ENCODE measurements around the gene SGSH. TPM values are rescaled to one million over a fixed set of nuclear protein-coding genes. Genes with fewer than 3 reads are reported as not detected.

Gene SGSH
- total RNA-seq: 16.8 and 39.8 TPM in 2 replicates

GRCh38 chr17:80220054-80220735, at the start of gene SGSH, which contains the start of gene SLC26A11:
TSS of gene SGSH (minus strand) at chr17:80220333. CDS start at chr17:80220313, 20 bp downstream.
TSS of gene SLC26A11 (plus strand) at chr17:80220427. CDS start at chr17:80221561, 1,134 bp downstream.

GRCh38 chr17:80260791-80261158, 40.6 kb upstream of the SGSH start, which contains the start of gene RNF213:
TSS of gene RNF213 (plus strand) at chr17:80260852. CDS start at chr17:80263682, 2,830 bp downstream.

GRCh38 chr17:80169784-80170500, 50.2 kb downstream of the SGSH start, which contains the start of gene CARD14:
TSS of gene CARD14 (plus strand) at chr17:80170030. CDS start at chr17:80181439, 11,409 bp downstream.

Other genes starting within 250 kb of the SGSH start
- 27.1 and 53.6 TPM in 2 replicates for gene TBC1D16, start 184.5 kb downstream of the SGSH start, total RNA-seq
- gene CCDC40, start 183.7 kb downstream of the SGSH start, total RNA-seq: 2.3 and 5.2 TPM in 2 replicates
- gene GAA, start 118.8 kb downstream of the SGSH start, total RNA-seq: 27.7 and 121 TPM in 2 replicates
- 61.2 and 85.6 TPM in 2 replicates for gene EIF4A3, start 73.2 kb downstream of the SGSH start, total RNA-seq
- gene CARD14, start 50.3 kb downstream of the SGSH start, total RNA-seq: 0.13 TPM in 1 of 2 replicates, not detected in the other
- gene SLC26A11, start 94 bp upstream of the SGSH start, total RNA-seq: 3.9 and 18.0 TPM in 2 replicates
- 46.3 and 121 TPM in 2 replicates for gene RNF213, start 40.5 kb upstream of the SGSH start, total RNA-seq
- 9.8 and 18.9 TPM in 2 replicates for gene ENDOV, start 194.8 kb upstream of the SGSH start, total RNA-seq

Measured in mesangial cell (primary cell).